GM18526 (cell line): ENCODE measurements around the gene SWAP70.

ENCODE experiments used
- POLR2A ChIP-seq: IDR thresholded peaks from 3 replicates; pipeline ENCODE4 v1.6.1; 2011; ENCODE audit not compliant: insufficient read length; ENCODE audit errors: extremely low read depth

Gene SWAP70

GRCh38 chr11:9728058-9728457, 64.2 kb downstream of the SWAP70 start:
- no peak for TF ChIP-seq POLR2A

GRCh38 chr11:9731256-9731655, 67.4 kb downstream of the SWAP70 start:
- no peak for TF ChIP-seq POLR2A

GRCh38 chr11:9732453-9732852, 68.6 kb downstream of the SWAP70 start:
- TF ChIP-seq POLR2A, result no peak

- TF ChIP-seq POLR2A, result no peak
These were observed 69.3 kb downstream of the SWAP70 start for GRCh38 chr11:9733212-9733611.

- no peak for TF ChIP-seq POLR2A
These were observed 71.4 kb downstream of the SWAP70 start for GRCh38 chr11:9735236-9735635.

GRCh38 chr11:9735919-9736318, 72.0 kb downstream of the SWAP70 start:
- TF ChIP-seq POLR2A, result no peak

- no peak for TF ChIP-seq POLR2A
These were observed 72.5 kb downstream of the SWAP70 start for GRCh38 chr11:9736365-9736764.

GRCh38 chr11:9738116-9738515, 74.2 kb downstream of the SWAP70 start:
- TF ChIP-seq POLR2A, result no peak

- TF ChIP-seq POLR2A, result no peak
These were observed 74.8 kb downstream of the SWAP70 start for GRCh38 chr11:9738707-9739106.

GRCh38 chr11:9739123-9739900, 75.4 kb downstream of the SWAP70 start:
- no peak for TF ChIP-seq POLR2A

GRCh38 chr11:9740202-9740883, 76.5 kb downstream of the SWAP70 start:
- no peak for TF ChIP-seq POLR2A

- TF ChIP-seq POLR2A, result no peak
These were observed 77.4 kb downstream of the SWAP70 start for GRCh38 chr11:9741260-9741659.

- no peak for TF ChIP-seq POLR2A
These were observed 81.7 kb downstream of the SWAP70 start for GRCh38 chr11:9745411-9746211.

GRCh38 chr11:9747229-9747628, 83.4 kb downstream of the SWAP70 start:
- TF ChIP-seq POLR2A, result no peak

- no peak for TF ChIP-seq POLR2A
These were observed 84.0 kb downstream of the SWAP70 start for GRCh38 chr11:9747828-9748227.

GRCh38 chr11:9748361-9748970, 84.6 kb downstream of the SWAP70 start:
- TF ChIP-seq POLR2A, result no peak

- TF ChIP-seq POLR2A, result no peak
These were observed 86.7 kb downstream of the SWAP70 start for GRCh38 chr11:9750551-9750950.
